Neural cell (in vitro differentiated cells): Measurements from ENCODE around the gene MAPK8. TPM values are rescaled to one million over a fixed set of nuclear protein-coding genes. Genes with fewer than 3 reads are reported as not detected.

Experiments used
- H2AFZ ChIP-seq: fragments of 200-600, 300-800 bp; sonication (generic), shearing (Covaris generic); 2 replicates; pipeline ENCODE4 v1.6.0; 2014; ENCODE audit warnings: low read depth, mild to moderate bottlenecking, antibody characterized with exemption, low read length, moderate library complexity
- H3F3A ChIP-seq: fragments of 200-600 bp; shearing (Covaris generic); 2 replicates; pipeline ENCODE4 v1.6.1; 2016; ENCODE audit warnings: mild to moderate bottlenecking, moderate library complexity, mixed read lengths, antibody characterized with exemption, low read length; ENCODE audit not compliant: insufficient read depth, poor library complexity, severe bottlenecking
- H3K27ac ChIP-seq: fragments of 200-600, 300-800 bp; sonication (generic), shearing (Covaris generic); 2 replicates; pipeline ENCODE4 v1.5.1; 2014; ENCODE audit warnings: mild to moderate bottlenecking, low read length, moderate library complexity
- H3K27me3 ChIP-seq: fragments of 300-800, 200-600 bp; sonication (generic), shearing (Covaris generic); 2 replicates; pipeline ENCODE4 v1.6.0; 2014; ENCODE audit warnings: mild to moderate bottlenecking, low read depth, low read length, moderate library complexity; ENCODE audit not compliant: insufficient read depth
- H3K36me3 ChIP-seq: fragments of 300-800, 200-600 bp; sonication (generic), shearing (Covaris generic); 2 replicates; pipeline ENCODE4 v1.5.1; 2014; ENCODE audit warnings: mild to moderate bottlenecking, antibody characterized with exemption, low read length, moderate library complexity; ENCODE audit not compliant: insufficient read depth
- H3K4me2 ChIP-seq: fragments of 300-800, 200-600 bp; sonication (generic), shearing (Covaris generic); 2 replicates; pipeline ENCODE4 v1.6.0; 2014; ENCODE audit warnings: mild to moderate bottlenecking, low read length
- H3K4me3 ChIP-seq: fragments of 300-800, 200-600 bp; sonication (generic), shearing (Covaris generic); 2 replicates; pipeline ENCODE4 v1.5.1; 2014; ENCODE audit warnings: mild to moderate bottlenecking, low read length, moderate library complexity
- H3K79me2 ChIP-seq: fragments of 200-600 bp; shearing (Covaris generic); replicated peaks from 2 replicates; pipeline ENCODE4 v1.6.0; 2014; ENCODE audit warnings: mild to moderate bottlenecking, low read length, moderate library complexity; ENCODE audit not compliant: insufficient read depth
- H3K9ac ChIP-seq: fragments of 300-800, 200-600 bp; sonication (generic), shearing (Covaris generic); 2 replicates; pipeline ENCODE4 v1.6.1; 2016; ENCODE audit warnings: mild to moderate bottlenecking, low read length, mixed read lengths
- H3K9me2 ChIP-seq: fragments of 200-600 bp; shearing (Covaris generic); 2 replicates; pipeline ENCODE4 v1.6.1; 2016; ENCODE audit warnings: mild to moderate bottlenecking, low read length, mixed read lengths; ENCODE audit not compliant: insufficient read depth
- H3K9me3 ChIP-seq: fragments of 200-600, 300-800 bp; sonication (generic), shearing (Covaris generic); 2 replicates; pipeline ENCODE4 v1.6.1; 2016; ENCODE audit warnings: mild to moderate bottlenecking, mixed run types, low read length, moderate library complexity, mixed read lengths
- H4K20me1 ChIP-seq: fragments of 200-600 bp; shearing (Covaris generic); 2 replicates; pipeline ENCODE4 v1.6.1; 2016; ENCODE audit warnings: mild to moderate bottlenecking, mixed run types; ENCODE audit not compliant: insufficient read depth
- CTCF ChIP-seq: fragments of 450-650 bp; IDR thresholded peaks from 2 replicates; pipeline ENCODE4 v1.5.1; 2014; ENCODE audit warnings: antibody characterized with exemption, mild to moderate bottlenecking, moderate library complexity; ENCODE audit not compliant: poor library complexity, severe bottlenecking
- EP300 ChIP-seq: fragments of 450-650 bp; conservative IDR thresholded peaks from 2 replicates; pipeline ENCODE4 v1.6.1; 2014; ENCODE audit warnings: antibody characterized with exemption, mild to moderate bottlenecking, moderate library complexity; ENCODE audit not compliant: poor library complexity, severe bottlenecking
- EZH2 ChIP-seq: fragments of 200-600, 300-800 bp; shearing (Covaris generic), sonication (generic); IDR thresholded peaks from 2 replicates; pipeline ENCODE4 v1.6.1; 2014; ENCODE audit warnings: antibody characterized with exemption, low read length, borderline replicate concordance, mild to moderate bottlenecking; ENCODE audit not compliant: insufficient read depth, poor library complexity, severe bottlenecking
- MXI1 ChIP-seq: fragments of 450-650 bp; conservative IDR thresholded peaks from 2 replicates; pipeline ENCODE4 v1.6.1; 2014; ENCODE audit warnings: antibody characterized with exemption, mild to moderate bottlenecking; ENCODE audit not compliant: poor library complexity, severe bottlenecking
- POLR2AphosphoS5 ChIP-seq: IDR thresholded peaks from 2 replicates; pipeline ENCODE4 v1.6.1; 2012
- RAD21 ChIP-seq: fragments of 450-650 bp; conservative IDR thresholded peaks from 2 replicates; pipeline ENCODE4 v1.6.1; 2014; ENCODE audit warnings: antibody characterized with exemption, mild to moderate bottlenecking, moderate library complexity
- REST ChIP-seq: IDR thresholded peaks from 2 replicates; pipeline ENCODE4 v1.6.1; 2012; ENCODE audit warnings: borderline replicate concordance
- SMC3 ChIP-seq: fragments of 450-650 bp; conservative IDR thresholded peaks from 2 replicates; pipeline ENCODE4 v1.6.1; 2014; ENCODE audit warnings: antibody characterized with exemption, mild to moderate bottlenecking, moderate library complexity; ENCODE audit not compliant: poor library complexity
- TAF1 ChIP-seq: IDR thresholded peaks from 2 replicates; pipeline ENCODE4 v1.6.1; 2012; ENCODE audit warnings: low read depth
- polyA plus RNA-seq: library from polyadenylated mRNA; depleted of rRNA; stranded (reverse); fragments of >200 nt; gene quantifications from 2 replicates; pipeline ENCODE4 v1.2.3, GENCODE V29; 2014

MAPK8 gene
- polyA plus RNA-seq, 1 donor from 2014 or later: 187 TPM

- H3K27ac ChIP-seq: no peak overlapping the region
- no peaks in the 10 kb centered on the region for H4K20me1 ChIP-seq
- peaks cover 3% of the 10 kb centered on the region for H3K9me3 ChIP-seq
- H3F3A ChIP-seq: no peaks in the 10 kb centered on the region
- H3K79me2 ChIP-seq: peaks cover 34% of the 10 kb centered on the region
- H3K9me2 ChIP-seq: no peaks in the 10 kb centered on the region
- no peaks in the 10 kb centered on the region for H3K27me3 ChIP-seq
- H3K4me3 ChIP-seq: no peak overlapping the region
- H2AFZ ChIP-seq: no peak overlapping the region
- H3K4me2 ChIP-seq: no peak overlapping the region
- TF ChIP-seq POLR2AphosphoS5 (no peak), RAD21 (no peak), MXI1 (no peak), REST (no peak), EP300 (no peak), SMC3 (no peak), EZH2 (no peak), TAF1 (no peak), CTCF (no peak)
- H3K9ac ChIP-seq: no peak overlapping the region
- H3K36me3 ChIP-seq: no peaks in the 10 kb centered on the region
Measured at GRCh38 chr10:48381971-48382370, 75.5 kb downstream of the MAPK8 start.

GRCh38 chr10:48382982-48383381, 76.5 kb downstream of the MAPK8 start:
- H3K27ac ChIP-seq: no peak overlapping the region
- H4K20me1 ChIP-seq: no peaks in the 10 kb centered on the region
- no peaks in the 10 kb centered on the region for H3K27me3 ChIP-seq
- no peak overlapping the region for H3K4me3 ChIP-seq
- no peaks in the 10 kb centered on the region for H3K9me2 ChIP-seq
- no peaks in the 10 kb centered on the region for H3F3A ChIP-seq
- no peak overlapping the region for H3K4me2 ChIP-seq
- no peak overlapping the region for H2AFZ ChIP-seq
- H3K9me3 ChIP-seq: peaks cover 3% of the 10 kb centered on the region
- no peaks in the 10 kb centered on the region for H3K36me3 ChIP-seq
- TF ChIP-seq MXI1 (no peak), POLR2AphosphoS5 (no peak), RAD21 (no peak), REST (no peak), EP300 (no peak), EZH2 (no peak)
- H3K9ac ChIP-seq: no peak overlapping the region
- peaks cover 42% of the 10 kb centered on the region for H3K79me2 ChIP-seq
